ENCODE measurements around the gene DTX2.
"Not testable (repeated sequence)": the region's sequence is repeated elsewhere in the genome, so short reads cannot be mapped to it uniquely, and the experiment has no call there.

DNA sequence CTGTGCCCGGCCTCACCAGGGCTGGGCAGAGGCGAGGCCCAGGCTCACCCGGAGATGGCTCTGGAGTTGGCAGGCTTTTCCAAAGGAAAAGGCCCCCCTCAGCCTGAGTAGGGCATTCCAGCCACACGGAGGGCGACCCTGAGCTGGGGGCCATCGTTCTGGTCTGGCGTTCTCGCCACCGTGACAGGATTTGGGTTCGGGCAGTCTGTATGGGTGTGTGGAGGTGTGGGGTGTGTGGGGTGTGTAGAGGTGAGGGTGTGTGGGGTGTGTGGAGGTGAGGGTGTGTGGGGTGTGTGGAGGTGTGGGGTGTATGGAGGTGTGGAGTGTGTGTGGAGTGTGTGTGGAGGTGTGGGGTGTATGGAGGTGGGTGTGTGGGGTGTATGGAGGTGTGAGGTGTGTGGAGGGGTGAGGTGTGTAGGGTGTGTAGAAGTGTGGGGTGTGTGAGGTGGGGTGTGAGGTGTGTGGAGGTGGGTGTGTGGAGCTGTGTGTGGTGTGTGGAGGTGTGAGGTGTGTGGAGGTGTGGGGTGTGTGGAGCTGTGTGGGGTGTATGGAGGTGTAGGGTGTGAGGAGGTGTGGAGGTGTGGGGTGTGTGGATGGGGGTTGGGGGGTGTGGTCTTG is 37.2 kb downstream of the DTX2 start:
- TF ChIP-seq, protein P1, sequence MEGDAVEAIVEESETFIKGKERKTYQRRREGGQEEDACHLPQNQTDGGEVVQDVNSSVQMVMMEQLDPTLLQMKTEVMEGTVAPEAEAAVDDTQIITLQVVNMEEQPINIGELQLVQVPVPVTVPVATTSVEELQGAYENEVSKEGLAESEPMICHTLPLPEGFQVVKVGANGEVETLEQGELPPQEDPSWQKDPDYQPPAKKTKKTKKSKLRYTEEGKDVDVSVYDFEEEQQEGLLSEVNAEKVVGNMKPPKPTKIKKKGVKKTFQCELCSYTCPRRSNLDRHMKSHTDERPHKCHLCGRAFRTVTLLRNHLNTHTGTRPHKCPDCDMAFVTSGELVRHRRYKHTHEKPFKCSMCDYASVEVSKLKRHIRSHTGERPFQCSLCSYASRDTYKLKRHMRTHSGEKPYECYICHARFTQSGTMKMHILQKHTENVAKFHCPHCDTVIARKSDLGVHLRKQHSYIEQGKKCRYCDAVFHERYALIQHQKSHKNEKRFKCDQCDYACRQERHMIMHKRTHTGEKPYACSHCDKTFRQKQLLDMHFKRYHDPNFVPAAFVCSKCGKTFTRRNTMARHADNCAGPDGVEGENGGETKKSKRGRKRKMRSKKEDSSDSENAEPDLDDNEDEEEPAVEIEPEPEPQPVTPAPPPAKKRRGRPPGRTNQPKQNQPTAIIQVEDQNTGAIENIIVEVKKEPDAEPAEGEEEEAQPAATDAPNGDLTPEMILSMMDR (IDR thresholded peaks at IDR 0.05; ENCODE audit: low read depth, low read length): not testable (repeated sequence)
- not testable (repeated sequence) for TF ChIP-seq POLR2A (IDR thresholded peaks at IDR 0.05; ENCODE audit: extremely low read depth, insufficient read length); MYC (IDR thresholded peaks at IDR 0.05; ENCODE audit: low read depth, low read length)
